ENCODE measurements around the gene CKS2.

GRCh38 chr9:89277454-89277853 lies 33.5 kb upstream of the CKS2 start:
- TF ChIP-seq POLR2A (IDR thresholded peaks at IDR 0.05), result no peak
- TF ChIP-seq CTCF (IDR thresholded peaks at IDR 0.05), result no peak
- TF ChIP-seq POLR2AphosphoS5 (IDR thresholded peaks at IDR 0.05), result no peak
- no peak for TF ChIP-seq EP300 (IDR thresholded peaks at IDR 0.05)
